Naive B cell (primary cell): ENCODE measurements around the gene SULT2B1. TPM values are rescaled to one million over a fixed set of nuclear protein-coding genes. Genes with fewer than 3 reads are reported as not detected.

ENCODE experiments used
- ATAC-seq, 2 donors: fragments of 150-1000 bp; cut with Tn5 transposase; 2 replicates each; pipeline ENCODE4 v1.10.0; 2021; ENCODE audit warnings: low read depth in 2 of 2, mild to moderate bottlenecking in 2 of 2, moderate library complexity in 2 of 2
- DNase-seq: peaks from one replicate; pipeline ENCODE4 v3.0.0; 2022
- H3K27ac Mint-ChIP-seq, 6 donors: one replicate each; pipeline ENCODE4 v1.8.0; 2020 to 2022; ENCODE audit warnings: mild to moderate bottlenecking in 6 of 6, mixed read lengths in 6 of 6, moderate library complexity in 5 of 6, inconsistent platforms in 2 of 6
- H3K27me3 Mint-ChIP-seq, 3 donors: one replicate each; pipeline ENCODE4 v1.8.0; 2021 to 2022; ENCODE audit warnings: mixed read lengths in 3 of 3, mild to moderate bottlenecking in 1 of 3
- H3K36me3 Mint-ChIP-seq, 2 donors: one replicate each; pipeline ENCODE4 v1.8.0; 2020 to 2022; ENCODE audit warnings: mixed read lengths in 2 of 2, inconsistent platforms in 1 of 2, mild to moderate bottlenecking in 1 of 2
- H3K4me1 Mint-ChIP-seq, 3 donors: one replicate each; pipeline ENCODE4 v1.8.0; 2020 to 2022; ENCODE audit warnings: mixed read lengths in 3 of 3, inconsistent platforms in 1 of 3, mild to moderate bottlenecking in 1 of 3, moderate library complexity in 1 of 3
- H3K4me3 Mint-ChIP-seq, 8 donors: one replicate each; pipeline ENCODE4 v1.8.0; 2020 to 2022; ENCODE audit warnings: mild to moderate bottlenecking in 8 of 8, mixed read lengths in 8 of 8, moderate library complexity in 8 of 8, inconsistent platforms in 2 of 8
- H3K9me3 Mint-ChIP-seq, 7 donors: one replicate each; pipeline ENCODE4 v1.8.0; 2020 to 2022; ENCODE audit warnings: mixed read lengths in 7 of 7, mild to moderate bottlenecking in 5 of 7, inconsistent platforms in 2 of 7, moderate library complexity in 1 of 7
- polyA plus RNA-seq, 6 donors: library from polyadenylated mRNA; unstranded; fragments of 300-500 nt; fragmentation: Illumina TruSeq; gene quantifications; one replicate each; pipeline ENCODE4 v1.2.3, GENCODE V29; 2021; ENCODE audit warnings: low read depth in 6 of 6

SULT2B1 gene
- polyA plus RNA-seq = not detected

DNA sequence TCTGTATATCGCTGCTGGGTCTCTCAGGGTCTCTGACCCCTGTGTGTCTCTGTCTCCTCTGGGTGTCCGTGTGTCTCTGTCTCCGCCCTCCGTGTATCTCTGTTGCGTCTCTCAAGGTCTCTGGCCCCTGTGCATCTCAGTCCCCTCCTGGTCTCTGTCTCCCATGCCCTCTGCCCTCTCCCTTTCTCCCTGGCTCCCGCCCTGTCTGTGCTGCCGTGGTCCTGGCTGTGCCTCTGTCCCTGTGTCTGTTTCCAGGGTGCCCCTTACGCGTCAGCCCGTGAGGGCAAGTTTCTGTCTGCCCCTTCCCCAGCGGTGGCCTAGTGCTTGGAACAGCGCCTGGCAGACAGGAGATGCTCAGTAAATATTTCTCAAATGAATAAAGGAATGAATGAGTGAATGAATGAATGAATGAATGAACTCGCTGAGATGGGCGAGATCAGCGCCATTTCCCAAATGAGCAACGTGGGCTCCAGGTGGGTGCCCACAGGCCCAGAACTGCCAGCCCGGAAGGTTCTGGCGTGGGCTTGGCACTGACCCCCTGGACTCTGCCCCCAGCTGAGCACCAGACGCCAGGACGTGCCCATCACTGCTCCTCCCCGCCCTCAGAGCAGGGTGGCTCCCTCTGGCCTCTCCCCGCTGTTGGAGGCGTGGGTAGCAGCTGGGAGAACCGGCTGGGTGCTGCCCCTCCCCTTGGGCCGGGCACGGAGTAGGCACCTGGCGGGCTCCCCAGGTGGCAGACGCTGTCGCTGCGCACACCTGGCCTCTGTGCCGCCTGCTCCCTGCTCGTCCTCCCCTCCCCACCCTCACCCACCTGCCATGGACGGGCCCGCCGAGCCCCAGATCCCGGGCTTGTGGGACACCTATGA, at the start of gene SULT2B1:
SULT2B1 (plus strand) TSS at position 736 of the 866 bp plus-strand sequence; CDS start at position 817, 81 bp downstream.
- H3K4me1 Mint-ChIP-seq = no peaks in the 10 kb centered on the region
- DNase-seq (no peak), ATAC-seq (no peak)
- H3K36me3 Mint-ChIP-seq = no peaks in the 10 kb centered on the region
- peaks cover 6 to 30% (median 26%) of the 10 kb centered on the region in 3 donors for H3K27me3 Mint-ChIP-seq
- H3K4me3 Mint-ChIP-seq = peak within 1 kb of the TSS in 1 of 8 donors; percentile 61
- H3K27ac Mint-ChIP-seq = no peak within 1 kb of the TSS
- H3K9me3 Mint-ChIP-seq = no peaks in the 10 kb centered on the region

DNA sequence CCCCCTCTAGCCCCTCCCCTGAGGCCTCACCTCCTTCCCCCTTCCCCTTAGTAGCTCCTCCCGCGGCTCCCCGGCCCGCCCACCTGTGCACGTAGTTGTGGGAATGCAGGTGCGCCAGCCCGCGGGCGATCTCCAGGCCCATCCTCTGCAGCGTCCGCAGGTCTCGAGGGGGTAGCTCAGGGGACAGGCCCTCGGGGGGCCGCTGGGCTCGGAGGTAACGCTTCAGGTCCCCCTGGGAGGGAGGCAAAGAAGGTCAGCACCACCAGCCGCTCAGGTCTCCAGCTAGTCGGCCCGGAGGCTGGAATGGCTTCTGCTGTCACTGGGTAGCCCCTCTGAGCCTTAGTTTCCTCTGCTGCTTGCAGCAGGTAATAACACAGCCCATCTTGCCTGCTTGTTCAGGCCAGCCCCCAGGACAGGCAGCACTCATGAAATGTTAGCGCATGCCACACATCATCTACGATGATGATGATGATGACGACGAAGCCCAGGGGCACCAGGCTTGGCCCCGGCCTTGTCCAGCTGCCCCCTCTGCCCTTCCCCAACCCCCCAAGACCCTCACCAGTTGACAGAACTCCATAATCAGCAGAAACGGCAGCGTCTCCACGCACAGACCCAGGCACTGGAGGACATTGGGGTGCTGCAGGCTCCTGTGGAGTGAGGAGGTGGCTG, 49.5 kb upstream of the SULT2B1 start:
- peak; percentile 74 to 76 for ATAC-seq
- H3K36me3 Mint-ChIP-seq = peaks cover 0 to 6% of the 10 kb centered on the region in 2 donors
- peaks cover 25 to 27% (median 27%) of the 10 kb centered on the region in 3 donors for H3K4me1 Mint-ChIP-seq
- H3K27ac Mint-ChIP-seq = peak overlapping the region in 1 of 6 donors; percentile 19
- peaks cover 0 to 5% (median 0%) of the 10 kb centered on the region in 7 donors for H3K9me3 Mint-ChIP-seq
- H3K27me3 Mint-ChIP-seq = peaks cover 4 to 33% (median 28%) of the 10 kb centered on the region in 3 donors
- H3K4me3 Mint-ChIP-seq = peak overlapping the region in 6 of 8 donors; percentile 9 to 74 (median 34)
- DNase-seq = peak; percentile 63

DNA sequence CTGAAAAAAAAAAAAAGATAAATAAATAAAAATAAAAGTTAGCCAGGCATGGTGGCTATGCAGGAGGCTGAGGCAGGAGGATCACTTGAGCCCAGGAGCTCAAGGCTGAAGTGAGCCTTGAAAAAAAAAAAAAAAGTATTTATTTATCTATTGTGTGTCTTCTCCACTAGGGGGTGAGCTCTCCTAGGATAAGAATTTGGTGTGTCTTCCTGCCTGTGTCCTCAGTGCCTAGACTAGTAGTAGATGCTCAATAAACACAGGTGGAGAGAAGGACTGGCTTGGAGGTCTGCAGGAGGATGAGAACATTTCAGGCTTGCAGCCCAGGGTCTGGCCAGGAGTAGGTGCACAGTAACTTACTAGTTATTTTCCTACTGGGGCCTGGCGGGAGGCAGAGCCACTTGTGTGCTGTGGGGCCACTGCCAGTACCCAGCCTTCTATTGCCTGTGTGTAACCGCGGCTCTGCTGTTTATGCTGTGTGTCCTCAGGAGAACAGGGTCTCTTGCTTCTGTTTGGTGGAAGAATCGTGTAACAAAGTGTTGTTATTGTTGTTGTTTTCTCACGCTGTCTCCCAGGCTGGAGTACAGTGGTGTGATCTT, 45.7 kb upstream of the SULT2B1 start:
- Mint-ChIP-seq H3K4me1 (peaks cover 26 to 31% (median 27%) of the 10 kb centered on the region in 3 donors), H3K9me3 (peaks cover 0 to 5% (median 0%) of the 10 kb centered on the region in 7 donors), H3K27ac (no peak overlapping the region), H3K36me3 (no peaks in the 10 kb centered on the region), H3K4me3 (peak overlapping the region in 1 of 8 donors; percentile 19), H3K27me3 (peaks cover 5 to 43% (median 19%) of the 10 kb centered on the region in 3 donors)
- no peak for DNase-seq
- peak in 1 of 2 donors; percentile 14 for ATAC-seq

DNA sequence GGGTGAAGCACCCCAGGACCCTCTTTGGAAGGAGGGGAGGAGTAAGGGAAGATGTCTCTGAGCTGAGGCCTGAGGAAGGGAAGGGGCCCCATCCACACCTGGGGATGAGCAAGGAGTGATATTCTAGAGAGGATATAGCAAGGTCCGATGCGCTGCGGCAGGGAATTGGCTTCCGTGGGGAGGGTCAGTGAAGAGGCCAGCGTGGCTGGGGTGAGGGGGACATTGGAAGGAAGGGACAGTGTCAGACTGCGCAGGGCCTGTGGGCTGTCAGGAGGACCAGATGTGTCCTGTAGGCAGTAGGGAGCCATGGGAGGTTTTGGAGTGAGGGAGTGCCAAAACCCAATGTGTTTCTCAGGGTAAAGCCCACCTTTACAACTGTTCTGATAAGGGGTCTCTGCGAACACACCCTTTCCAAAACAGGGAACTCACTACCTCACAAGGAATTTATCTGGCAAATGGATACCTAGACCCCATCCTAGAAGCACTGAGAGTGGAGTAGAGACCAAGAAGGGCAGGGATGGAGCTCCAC, 44.0 kb upstream of the SULT2B1 start:
- no peaks in the 10 kb centered on the region for H3K9me3 Mint-ChIP-seq
- peaks cover 14 to 19% (median 15%) of the 10 kb centered on the region in 3 donors for H3K4me1 Mint-ChIP-seq
- peak overlapping the region in 1 of 8 donors; percentile 1 for H3K4me3 Mint-ChIP-seq
- peak overlapping the region in 2 of 6 donors; percentile 78 to 92 for H3K27ac Mint-ChIP-seq
- H3K27me3 Mint-ChIP-seq = peaks cover 5 to 39% (median 12%) of the 10 kb centered on the region in 3 donors
- DNase-seq = no peak
- no peaks in the 10 kb centered on the region for H3K36me3 Mint-ChIP-seq
- ATAC-seq = no peak

DNA sequence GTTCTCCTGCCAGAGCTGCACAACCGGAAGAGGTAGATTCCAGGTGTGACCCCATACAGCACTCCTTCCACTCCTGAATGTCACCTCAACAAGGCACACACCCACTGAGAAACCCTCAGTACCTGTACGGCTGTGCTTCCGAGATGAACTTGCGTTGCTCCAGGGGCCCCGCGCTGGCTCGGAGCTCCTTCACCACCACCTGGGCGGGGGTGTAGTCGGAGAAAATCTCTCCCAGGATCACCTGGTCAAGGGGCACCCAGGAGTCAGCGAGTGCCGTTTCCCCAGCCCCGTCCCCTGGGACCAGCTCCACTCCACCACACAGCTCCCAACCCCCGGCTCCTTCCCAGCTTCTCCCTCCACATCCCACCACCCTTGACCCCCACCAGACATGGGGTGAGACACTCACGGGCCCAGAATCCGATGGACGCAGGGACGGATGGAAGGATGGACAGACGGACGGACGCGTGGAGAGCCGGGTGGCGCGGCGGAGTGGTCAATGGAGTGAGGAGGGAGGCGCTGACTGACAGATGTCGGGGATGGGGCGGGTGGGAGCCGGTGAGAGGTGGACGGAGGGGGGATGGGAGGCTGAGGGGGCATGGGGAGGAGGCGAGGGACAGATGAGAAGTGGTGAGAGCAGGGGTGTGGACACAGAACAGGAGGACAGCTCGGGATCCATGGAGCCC, 43.1 kb upstream of the SULT2B1 start:
- Mint-ChIP-seq H3K27ac (no peak overlapping the region), H3K4me1 (peaks cover 11 to 16% (median 12%) of the 10 kb centered on the region in 3 donors), H3K27me3 (peaks cover 8 to 36% (median 12%) of the 10 kb centered on the region in 3 donors), H3K9me3 (no peaks in the 10 kb centered on the region), H3K36me3 (no peaks in the 10 kb centered on the region), H3K4me3 (no peak overlapping the region)
- no peak for DNase-seq
- ATAC-seq = no peak

DNA sequence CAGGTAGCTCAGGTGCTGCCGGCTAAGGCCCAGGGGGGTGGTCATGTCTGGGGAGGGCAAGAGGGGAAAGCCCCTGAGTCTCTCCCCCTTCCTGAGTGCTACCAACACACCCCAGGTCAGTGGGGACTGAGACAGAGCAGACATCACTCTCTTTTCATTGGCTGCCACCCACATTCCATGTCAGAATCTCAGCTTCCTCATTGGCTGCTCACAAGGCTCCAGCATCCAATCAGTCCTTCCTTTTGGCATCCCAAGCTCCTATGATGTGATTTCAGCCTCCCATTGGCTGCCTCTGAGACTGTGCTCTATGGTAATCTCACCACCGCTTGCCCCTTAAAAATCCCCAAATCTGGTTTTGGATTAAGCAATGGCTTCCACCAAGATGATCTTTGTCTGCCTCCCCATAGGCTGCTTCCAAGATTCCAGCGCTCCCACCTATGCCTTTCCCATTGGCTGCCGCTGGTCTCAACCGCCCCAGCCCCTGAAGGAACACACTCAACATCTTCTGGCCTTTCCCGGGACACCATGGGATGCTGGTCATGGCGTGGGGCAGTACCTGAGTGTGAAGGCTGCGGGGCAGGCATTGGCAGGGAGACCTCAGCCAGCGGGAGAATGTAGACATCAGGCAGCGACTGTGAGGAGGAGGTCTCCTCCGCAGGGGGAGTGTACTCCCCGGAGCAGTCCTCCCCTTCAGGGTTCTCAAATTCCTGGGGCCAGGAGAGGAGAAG, 42.3 kb upstream of the SULT2B1 start:
- no peaks in the 10 kb centered on the region for H3K36me3 Mint-ChIP-seq
- H3K27ac Mint-ChIP-seq = no peak overlapping the region
- H3K4me3 Mint-ChIP-seq = peak overlapping the region in 2 of 8 donors; percentile 26 to 41
- H3K9me3 Mint-ChIP-seq = no peaks in the 10 kb centered on the region
- ATAC-seq = no peak
- H3K4me1 Mint-ChIP-seq = peaks cover 11 to 18% (median 14%) of the 10 kb centered on the region in 3 donors
- H3K27me3 Mint-ChIP-seq = peaks cover 8 to 39% (median 12%) of the 10 kb centered on the region in 3 donors
- DNase-seq = no peak

DNA sequence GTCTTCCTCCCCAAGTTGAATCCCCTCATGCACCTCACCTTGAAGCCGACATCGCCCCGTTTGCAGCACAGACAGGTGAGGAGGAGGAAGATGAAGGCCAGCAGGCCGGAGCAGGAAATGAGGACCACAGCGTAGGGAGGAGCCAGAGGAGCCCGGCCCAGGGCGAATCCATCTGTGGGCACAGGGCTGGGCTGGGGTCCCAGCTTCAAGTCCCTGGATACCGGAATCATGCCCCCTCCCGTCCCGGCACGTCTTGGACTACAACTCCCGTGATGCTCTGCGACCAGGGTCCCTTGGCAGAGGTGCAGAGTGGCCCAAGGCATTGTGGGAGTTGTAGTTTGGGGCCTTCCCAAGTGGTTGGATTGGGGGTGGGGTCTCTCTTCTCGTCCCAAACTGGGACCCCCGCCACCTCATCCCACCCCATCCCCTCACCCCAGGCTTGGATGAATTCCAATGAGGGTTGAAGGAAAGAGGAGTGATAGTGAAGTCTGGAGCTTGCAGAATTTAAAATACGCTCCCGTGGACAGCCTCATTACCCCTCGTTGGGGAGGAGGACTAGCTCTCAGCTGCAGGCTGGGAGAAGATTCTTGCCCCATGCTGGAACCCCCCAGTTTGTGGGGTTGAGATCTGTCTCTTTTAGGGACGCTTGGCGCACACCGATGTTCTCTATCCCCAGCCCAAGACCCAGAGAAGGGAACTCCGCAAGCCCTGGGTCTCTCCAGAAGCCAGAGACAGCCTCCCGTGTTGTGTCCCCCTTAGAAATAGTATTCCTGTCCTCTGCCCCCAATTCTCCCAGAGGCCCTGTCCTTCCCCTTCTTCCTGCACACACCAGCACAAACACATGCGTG, 41.3 kb upstream of the SULT2B1 start:
- H3K9me3 Mint-ChIP-seq = no peaks in the 10 kb centered on the region
- H3K36me3 Mint-ChIP-seq = no peaks in the 10 kb centered on the region
- H3K4me3 Mint-ChIP-seq = peak overlapping the region; percentile 42 to 88 (median 73)
- ATAC-seq (peak; percentile 57 to 68), DNase-seq (peak; percentile 61)
- H3K27ac Mint-ChIP-seq = peak overlapping the region in 2 of 6 donors; percentile 21 to 56
- H3K27me3 Mint-ChIP-seq = peaks cover 8 to 39% (median 12%) of the 10 kb centered on the region in 3 donors
- H3K4me1 Mint-ChIP-seq = peaks cover 11 to 18% (median 14%) of the 10 kb centered on the region in 3 donors

DNA sequence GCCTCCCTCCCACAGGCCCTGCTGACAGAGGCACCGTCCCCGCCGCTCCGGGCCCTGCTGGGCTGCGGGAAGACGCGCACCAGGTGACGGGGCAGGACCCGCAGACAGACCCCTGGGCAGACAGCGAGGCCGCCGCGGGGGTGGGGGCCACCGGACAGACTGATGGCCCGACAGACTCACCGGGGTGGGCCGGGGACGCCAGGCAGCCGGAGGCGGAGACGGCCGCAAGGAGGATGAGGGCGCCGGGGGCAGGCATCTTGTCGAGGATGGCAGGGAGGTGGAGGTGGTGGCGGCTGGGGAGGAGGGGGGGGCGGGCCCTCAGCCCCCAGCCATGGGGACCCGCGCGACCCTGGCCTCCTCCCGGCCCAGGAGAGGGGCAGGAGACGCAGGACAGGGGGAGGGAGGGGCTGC, 40.6 kb upstream of the SULT2B1 start:
- ATAC-seq (no peak), DNase-seq (no peak)
- peaks cover 8 to 39% (median 12%) of the 10 kb centered on the region in 3 donors for H3K27me3 Mint-ChIP-seq
- H3K27ac Mint-ChIP-seq = no peak overlapping the region
- no peaks in the 10 kb centered on the region for H3K9me3 Mint-ChIP-seq
- peak overlapping the region in 2 of 8 donors; percentile 67 to 82 for H3K4me3 Mint-ChIP-seq
- no peaks in the 10 kb centered on the region for H3K36me3 Mint-ChIP-seq
- H3K4me1 Mint-ChIP-seq = peaks cover 11 to 18% (median 14%) of the 10 kb centered on the region in 3 donors

DNA sequence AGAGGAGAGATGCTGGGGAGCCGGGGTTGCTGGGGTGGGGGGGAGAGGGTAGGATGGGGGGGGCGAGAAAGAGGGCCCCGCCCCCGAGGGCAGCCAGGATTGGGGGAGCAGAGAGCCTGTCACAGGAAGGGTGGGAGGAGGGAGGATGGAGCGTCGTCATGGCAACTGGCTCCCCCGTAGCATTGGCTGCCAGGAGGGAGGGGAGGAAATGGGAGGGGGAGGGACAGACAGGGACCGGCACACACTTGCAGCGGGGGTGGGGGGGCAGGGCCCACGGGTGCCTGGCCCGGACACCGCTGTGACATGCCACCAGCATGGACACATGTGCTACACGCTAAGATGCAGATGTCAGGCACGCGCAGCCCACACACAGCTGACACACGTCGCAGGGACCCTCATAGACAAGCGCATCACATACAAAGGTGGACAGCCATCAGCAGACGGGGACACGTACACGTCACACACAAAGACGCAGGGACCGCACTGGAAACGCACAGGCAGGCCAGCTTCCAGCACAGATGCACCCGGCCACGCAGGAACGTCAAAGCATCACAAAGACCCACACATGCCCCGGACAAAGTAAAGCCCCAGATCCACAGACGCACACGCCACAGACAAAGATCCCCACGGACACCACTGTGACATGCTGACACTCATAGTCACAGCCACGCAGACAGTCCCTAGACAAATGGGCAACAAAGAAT, 40.0 kb upstream of the SULT2B1 start, which contains the start of gene LMTK3:
LMTK3 (minus strand) TSS at position 36 of the 704 bp plus-strand sequence. CDS start 259 bp downstream, outside the sequence.
- Mint-ChIP-seq H3K9me3 (no peaks in the 10 kb centered on the region), H3K4me3 (peak within 1 kb of the TSS; percentile 42 to 88 (median 73)), H3K36me3 (no peaks in the 10 kb centered on the region), H3K4me1 (peaks cover 11 to 18% (median 14%) of the 10 kb centered on the region in 3 donors), H3K27ac (peak within 1 kb of the TSS in 2 of 6 donors; percentile 21 to 56), H3K27me3 (peaks cover 8 to 39% (median 12%) of the 10 kb centered on the region in 3 donors)
- peak in 1 of 2 donors; percentile 13 for ATAC-seq
- DNase-seq = no peak

DNA sequence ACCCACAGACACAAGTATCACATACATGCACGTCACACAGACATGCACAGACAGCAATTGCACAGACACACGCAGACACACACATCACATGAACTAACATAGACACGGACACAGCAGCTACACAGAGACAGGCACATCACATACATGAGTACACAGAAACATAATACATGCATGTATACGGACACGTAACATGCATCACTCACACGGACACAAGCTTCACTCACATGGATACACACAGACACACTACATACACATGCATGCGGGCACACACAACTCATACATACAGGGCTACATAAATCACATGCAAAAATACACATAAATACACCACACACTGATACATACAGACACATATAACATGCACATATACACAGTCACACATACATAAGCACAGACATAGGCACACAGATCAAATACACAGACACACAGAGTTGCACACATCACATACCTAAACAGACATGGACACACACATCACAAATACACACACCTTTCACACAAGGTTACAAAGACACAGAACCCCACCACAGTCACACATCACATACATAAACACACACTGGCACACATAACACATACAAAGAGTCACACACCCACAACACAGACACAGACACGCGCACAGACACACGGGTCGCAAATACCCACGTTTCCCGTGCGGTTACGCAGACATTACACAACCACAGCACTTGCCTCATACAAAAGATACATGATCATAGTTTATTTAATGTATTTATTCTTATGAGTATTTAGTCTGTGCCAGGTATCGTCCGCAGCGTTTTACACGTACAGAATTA, 39.3 kb upstream of the SULT2B1 start:
- peaks cover 11 to 18% (median 17%) of the 10 kb centered on the region in 3 donors for H3K4me1 Mint-ChIP-seq
- H3K27ac Mint-ChIP-seq = no peak overlapping the region
- H3K36me3 Mint-ChIP-seq = no peaks in the 10 kb centered on the region
- H3K4me3 Mint-ChIP-seq = no peak overlapping the region
- peaks cover 6 to 36% (median 12%) of the 10 kb centered on the region in 3 donors for H3K27me3 Mint-ChIP-seq
- no peaks in the 10 kb centered on the region for H3K9me3 Mint-ChIP-seq
- ATAC-seq (no peak), DNase-seq (no peak)
